ENCODE measurements around the gene TEAD3. TPM values are rescaled to one million over a fixed set of nuclear protein-coding genes. Genes with fewer than 3 reads are reported as not detected.
"Not testable (repeated sequence)": the region's sequence is repeated elsewhere in the genome, so short reads cannot be mapped to it uniquely, and the experiment has no call there.

Gene TEAD3
- total and polyA plus RNA-seq, 10 of the 15 experiments (the other 5 are each of a cell fraction or from before 2014, with no cell fraction given), result 0.02 to 0.28 (median 0.18) TPM; not detected in 5

- H3K4me2 ChIP-seq (ENCODE audit: control insufficient read depth, insufficient read depth), result no peak overlapping the region
- in situ Hi-C loops (cut with MboI) (no loop called here), intact Hi-C loops (cut with micrococcal nuclease; ENCODE audit: unreplicated experiment) (no loop called here)
- no peaks in the 10 kb centered on the region for H3K79me2 ChIP-seq (ENCODE audit: control insufficient read depth, insufficient read depth, low read length)
- BruUV-seq (replicated peaks), result no TSS peak
- no peak overlapping the region for H2AFZ ChIP-seq (ENCODE audit: control insufficient read depth, low read depth, low read length)
- FAIRE-seq (no peak), ATAC-seq (no peak), DNase-seq (ENCODE audit: low read depth, low spot score) (no peak)
- no peak overlapping the region for H3K4me3 ChIP-seq
- POLR2A ChIA-PET, result no interaction called here
- H3K9me3 ChIP-seq (replicated peaks; ENCODE audit: control insufficient read depth, insufficient read depth, low read length), result no peaks in the 10 kb centered on the region
- RAD21 ChIA-PET (ENCODE audit: unreplicated experiment), result no interaction called here
- no peaks in the 10 kb centered on the region for H3K36me3 ChIP-seq (ENCODE audit: control insufficient read depth in 2 of 2, insufficient read depth in 2 of 2, low read length in 1 of 2)
- no peak overlapping the region for H3K27ac ChIP-seq (ENCODE audit: control insufficient read depth, insufficient read depth)
- TF ChIP-seq SREBF1 (IDR thresholded peaks at IDR 0.05; ENCODE audit: low read length) (no peak), CEBPB (IDR thresholded peaks at IDR 0.05; ENCODE audit: borderline replicate concordance in 1 of 2, low read depth in 2 of 2, low read length in 2 of 2) (no peak), RBBP5 (conservative IDR thresholded peaks at IDR 0.05) (no peak), NBN (IDR thresholded peaks at IDR 0.05) (no peak), PAX5 (IDR thresholded peaks at IDR 0.05; ENCODE audit: borderline replicate concordance, low read depth, low read length) (no peak), NKRF (conservative IDR thresholded peaks at IDR 0.05) (no peak), SIN3A (IDR thresholded peaks at IDR 0.05; ENCODE audit: low read depth, low read length) (no peak), POLR2AphosphoS5 (IDR thresholded peaks at IDR 0.05; ENCODE audit: low read length) (no peak), FOS (IDR thresholded peaks at IDR 0.05; ENCODE audit: borderline replicate concordance, extremely low read depth, insufficient read length) (no peak), CBFB (IDR thresholded peaks at IDR 0.05; ENCODE audit: low read depth) (no peak), CREB1 (IDR thresholded peaks at IDR 0.05; ENCODE audit: low read depth) (no peak), YBX1 (IDR thresholded peaks at IDR 0.05) (no peak), CREM (IDR thresholded peaks at IDR 0.05; ENCODE audit: low read depth) (no peak), TCF3 (IDR thresholded peaks at IDR 0.05; ENCODE audit: borderline replicate concordance, insufficient read depth, low read depth, low read length) (no peak), KLF5 (IDR thresholded peaks at IDR 0.05; ENCODE audit: partially characterized antibody) (no peak), SP1 (IDR thresholded peaks at IDR 0.05; ENCODE audit: low read depth, low read length) (no peak)
- WGBS (ENCODE audit: insufficient coverage, insufficient replicate concordance, low lambda C conversion rate, missing lambda C conversion rate), result 55% methylated on average over 16 of the region's 16 CpGs
- H4K20me1 ChIP-seq (ENCODE audit: control insufficient read depth, insufficient read depth), result no peaks in the 10 kb centered on the region
- SMC1A ChIA-PET (ENCODE audit: uncharacterized antibody, unreplicated experiment), result no interaction called here
- H3K27me3 ChIP-seq (replicated peaks in 1 of 2; ENCODE audit: control insufficient read depth in 2 of 2, insufficient read depth in 2 of 2, low read length in 1 of 2), result no peaks in the 10 kb centered on the region
- CTCF ChIA-PET, result interaction anchor here (1.1 kb wide), 1 partner anchor 230 kb away, joined by 3 read pairs; no protein-coding TSS in a partner anchor
- no peak overlapping the region for H3K9ac ChIP-seq (ENCODE audit: control insufficient read depth, insufficient read depth, low read length)
- H3K4me1 ChIP-seq (ENCODE audit: control insufficient read depth, insufficient read depth, low read length), result no peaks in the 10 kb centered on the region
Observed at GRCh38 chr6:35435074-35435837, 61.6 kb downstream of the TEAD3 start.

- CTCF ChIA-PET; intact Hi-C loops (cut with micrococcal nuclease; ENCODE audit: unreplicated experiment); H3K4me1 ChIP-seq (ENCODE audit: control insufficient read depth, insufficient read depth, low read length); H3K4me2 ChIP-seq (ENCODE audit: control insufficient read depth, insufficient read depth); BruUV-seq (replicated peaks); H3K27ac ChIP-seq (ENCODE audit: control insufficient read depth, insufficient read depth); in situ Hi-C loops (cut with MboI); H2AFZ ChIP-seq (ENCODE audit: control insufficient read depth, low read depth, low read length); POLR2A ChIA-PET; FAIRE-seq; H3K27me3 ChIP-seq (replicated peaks in 1 of 2; ENCODE audit: control insufficient read depth in 2 of 2, insufficient read depth in 2 of 2, low read length in 1 of 2); ATAC-seq; DNase-seq (ENCODE audit: low read depth, low spot score); H3K36me3 ChIP-seq (ENCODE audit: control insufficient read depth in 2 of 2, insufficient read depth in 2 of 2, low read length in 1 of 2); H4K20me1 ChIP-seq (ENCODE audit: control insufficient read depth, insufficient read depth); H3K79me2 ChIP-seq (ENCODE audit: control insufficient read depth, insufficient read depth, low read length); H3K9ac ChIP-seq (ENCODE audit: control insufficient read depth, insufficient read depth, low read length); SMC1A ChIA-PET (ENCODE audit: uncharacterized antibody, unreplicated experiment); H3K4me3 ChIP-seq: not testable (repeated sequence)
- 59% methylated on average over 3 of the region's 3 CpGs for WGBS (ENCODE audit: insufficient coverage, insufficient replicate concordance, low lambda C conversion rate, missing lambda C conversion rate)
- RAD21 ChIA-PET (ENCODE audit: unreplicated experiment), result interaction anchor here (0.7 to 1.4 kb wide), 2 partner anchors 17 to 90 kb away, joined by 3 read pairs; partner anchors contain the start of gene PPARD
- peaks cover 15% of the 10 kb centered on the region; the same call in 2 of the 3 replicates for H3K9me3 ChIP-seq (replicated peaks; ENCODE audit: control insufficient read depth, insufficient read depth, low read length)
Observed at GRCh38 chr6:35432702-35433101, 64.2 kb downstream of the TEAD3 start.

Data from GM12878 (cell line).